Ishikawa (cell line): ENCODE measurements around the gene DLGAP3.

Source experiments
- CEBPB ChIP-seq: IDR thresholded peaks from 2 replicates; pipeline ENCODE4 v1.6.1; 2012
- CREB1 ChIP-seq: IDR thresholded peaks from 2 replicates; pipeline ENCODE4 v1.6.1; 2012; ENCODE audit warnings: low read depth
- EGR1 ChIP-seq: IDR thresholded peaks from 2 replicates; pipeline ENCODE4 v1.6.1; 2012
- EP300 ChIP-seq: IDR thresholded peaks from 2 replicates; pipeline ENCODE4 v1.6.1; 2012; ENCODE audit warnings: borderline replicate concordance
- FOXM1 ChIP-seq: IDR thresholded peaks from 2 replicates; pipeline ENCODE4 v1.6.1; 2012; ENCODE audit warnings: low read depth, borderline replicate concordance
- NFIC ChIP-seq: IDR thresholded peaks from 2 replicates; pipeline ENCODE4 v1.6.1; 2012
- RAD21 ChIP-seq: IDR thresholded peaks from 2 replicates; pipeline ENCODE4 v1.6.1; 2012; ENCODE audit warnings: low read depth
- TAF1 ChIP-seq: IDR thresholded peaks from 2 replicates; pipeline ENCODE4 v1.6.1; 2012; ENCODE audit warnings: low read depth, mild to moderate bottlenecking
- TCF12 ChIP-seq: IDR thresholded peaks from 2 replicates; pipeline ENCODE4 v1.6.1; 2012; ENCODE audit warnings: low read depth
- TEAD4 ChIP-seq: IDR thresholded peaks from 2 replicates; pipeline ENCODE4 v1.6.1; 2012
- YY1 ChIP-seq: IDR thresholded peaks from 2 replicates; pipeline ENCODE4 v1.6.1; 2012; ENCODE audit warnings: low read depth
- ZBTB7A ChIP-seq: IDR thresholded peaks from 2 replicates; pipeline ENCODE4 v1.6.1; 2012; ENCODE audit warnings: low read depth
- TF ChIP-seq, protein P1 (sequence below): IDR thresholded peaks from 2 replicates; pipeline ENCODE4 v1.6.1; 2012; ENCODE audit warnings: low read depth, mild to moderate bottlenecking
- TF ChIP-seq, protein P2 (sequence below): IDR thresholded peaks from 2 replicates; pipeline ENCODE4 v1.6.1; 2012
- TF ChIP-seq, protein P3 (sequence below): IDR thresholded peaks from 2 replicates; pipeline ENCODE4 v1.6.1; 2012

The DLGAP3 gene

DNA sequence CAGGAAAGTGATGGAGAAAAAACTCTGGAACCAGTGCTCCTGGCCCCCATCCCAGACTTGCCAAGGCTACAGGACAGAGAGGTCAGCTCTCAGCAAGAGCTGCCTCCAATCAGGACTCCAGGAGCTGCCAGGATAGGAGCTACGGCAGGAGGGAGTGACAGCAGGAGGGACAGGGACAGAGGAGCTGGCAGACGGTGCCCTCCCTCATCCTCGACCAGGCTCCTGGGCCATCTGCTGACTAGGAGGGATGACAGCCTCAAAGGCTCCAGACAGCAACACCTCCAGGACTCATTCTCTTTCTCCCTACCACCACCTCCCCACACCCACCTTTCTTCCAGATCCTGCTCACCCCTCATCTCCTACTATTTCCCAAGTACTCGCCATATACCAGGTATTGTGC is 22.7 kb downstream of the DLGAP3 start:
- TF ChIP-seq RAD21 = no peak
- TF ChIP-seq, protein P1, sequence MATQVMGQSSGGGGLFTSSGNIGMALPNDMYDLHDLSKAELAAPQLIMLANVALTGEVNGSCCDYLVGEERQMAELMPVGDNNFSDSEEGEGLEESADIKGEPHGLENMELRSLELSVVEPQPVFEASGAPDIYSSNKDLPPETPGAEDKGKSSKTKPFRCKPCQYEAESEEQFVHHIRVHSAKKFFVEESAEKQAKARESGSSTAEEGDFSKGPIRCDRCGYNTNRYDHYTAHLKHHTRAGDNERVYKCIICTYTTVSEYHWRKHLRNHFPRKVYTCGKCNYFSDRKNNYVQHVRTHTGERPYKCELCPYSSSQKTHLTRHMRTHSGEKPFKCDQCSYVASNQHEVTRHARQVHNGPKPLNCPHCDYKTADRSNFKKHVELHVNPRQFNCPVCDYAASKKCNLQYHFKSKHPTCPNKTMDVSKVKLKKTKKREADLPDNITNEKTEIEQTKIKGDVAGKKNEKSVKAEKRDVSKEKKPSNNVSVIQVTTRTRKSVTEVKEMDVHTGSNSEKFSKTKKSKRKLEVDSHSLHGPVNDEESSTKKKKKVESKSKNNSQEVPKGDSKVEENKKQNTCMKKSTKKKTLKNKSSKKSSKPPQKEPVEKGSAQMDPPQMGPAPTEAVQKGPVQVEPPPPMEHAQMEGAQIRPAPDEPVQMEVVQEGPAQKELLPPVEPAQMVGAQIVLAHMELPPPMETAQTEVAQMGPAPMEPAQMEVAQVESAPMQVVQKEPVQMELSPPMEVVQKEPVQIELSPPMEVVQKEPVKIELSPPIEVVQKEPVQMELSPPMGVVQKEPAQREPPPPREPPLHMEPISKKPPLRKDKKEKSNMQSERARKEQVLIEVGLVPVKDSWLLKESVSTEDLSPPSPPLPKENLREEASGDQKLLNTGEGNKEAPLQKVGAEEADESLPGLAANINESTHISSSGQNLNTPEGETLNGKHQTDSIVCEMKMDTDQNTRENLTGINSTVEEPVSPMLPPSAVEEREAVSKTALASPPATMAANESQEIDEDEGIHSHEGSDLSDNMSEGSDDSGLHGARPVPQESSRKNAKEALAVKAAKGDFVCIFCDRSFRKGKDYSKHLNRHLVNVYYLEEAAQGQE = no peak
- no peak for TF ChIP-seq TCF12
- TF ChIP-seq ZBTB7A = no peak
- TF ChIP-seq FOXM1 = no peak
- TF ChIP-seq NFIC = no peak
- no peak for TF ChIP-seq EP300
- TF ChIP-seq EGR1 = no peak

DNA sequence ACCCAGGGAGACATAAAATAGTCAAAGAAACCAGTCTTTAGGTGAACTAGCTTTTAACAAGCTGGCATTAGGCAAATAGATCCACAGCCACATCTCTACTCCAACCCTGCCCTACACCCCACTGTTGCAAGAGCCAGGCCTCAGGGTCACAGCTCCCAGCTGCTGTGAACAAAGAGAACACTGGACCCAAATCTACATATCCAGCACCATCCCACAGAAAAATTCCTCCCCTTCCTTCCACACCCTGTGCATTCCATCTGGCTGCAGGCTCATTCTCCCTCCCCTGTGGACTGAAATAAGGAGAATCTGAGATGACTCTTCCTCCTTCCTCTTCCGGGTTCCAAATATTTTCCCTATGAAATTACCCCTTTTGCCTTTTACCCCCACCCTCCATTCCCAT is 23.2 kb downstream of the DLGAP3 start:
- TF ChIP-seq TEAD4 (no peak), CREB1 (no peak), EP300 (no peak), FOXM1 (no peak), YY1 (no peak), ZBTB7A (no peak), EGR1 (no peak), NFIC (no peak), TCF12 (no peak), TAF1 (no peak), RAD21 (no peak), CEBPB (no peak)
- TF ChIP-seq, protein P2, sequence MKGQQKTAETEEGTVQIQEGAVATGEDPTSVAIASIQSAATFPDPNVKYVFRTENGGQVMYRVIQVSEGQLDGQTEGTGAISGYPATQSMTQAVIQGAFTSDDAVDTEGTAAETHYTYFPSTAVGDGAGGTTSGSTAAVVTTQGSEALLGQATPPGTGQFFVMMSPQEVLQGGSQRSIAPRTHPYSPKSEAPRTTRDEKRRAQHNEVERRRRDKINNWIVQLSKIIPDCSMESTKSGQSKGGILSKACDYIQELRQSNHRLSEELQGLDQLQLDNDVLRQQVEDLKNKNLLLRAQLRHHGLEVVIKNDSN = no peak
- TF ChIP-seq, protein P1 = no peak
- TF ChIP-seq, protein P3, sequence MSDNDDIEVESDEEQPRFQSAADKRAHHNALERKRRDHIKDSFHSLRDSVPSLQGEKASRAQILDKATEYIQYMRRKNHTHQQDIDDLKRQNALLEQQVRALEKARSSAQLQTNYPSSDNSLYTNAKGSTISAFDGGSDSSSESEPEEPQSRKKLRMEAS = no peak

DNA sequence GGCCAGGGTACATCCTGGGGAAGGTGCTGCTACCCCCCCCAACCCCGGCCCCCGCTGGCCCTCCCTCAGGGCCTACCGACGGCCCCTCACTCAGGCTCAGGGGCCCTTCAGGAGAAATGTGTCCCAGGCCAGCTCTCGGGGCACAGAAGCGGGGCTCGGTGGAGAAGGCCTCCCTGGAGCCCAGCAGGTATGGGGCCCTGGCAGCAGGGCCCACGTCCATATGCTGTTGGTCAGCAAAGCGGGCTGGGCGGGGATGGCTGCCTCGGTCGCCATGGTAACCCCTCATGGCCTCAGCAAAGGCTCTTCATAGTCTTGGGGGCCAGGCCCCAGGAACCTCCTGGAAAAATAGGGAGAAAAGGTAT is 24.4 kb downstream of the DLGAP3 start:
- no peak for TF ChIP-seq CEBPB
- no peak for TF ChIP-seq FOXM1

DNA sequence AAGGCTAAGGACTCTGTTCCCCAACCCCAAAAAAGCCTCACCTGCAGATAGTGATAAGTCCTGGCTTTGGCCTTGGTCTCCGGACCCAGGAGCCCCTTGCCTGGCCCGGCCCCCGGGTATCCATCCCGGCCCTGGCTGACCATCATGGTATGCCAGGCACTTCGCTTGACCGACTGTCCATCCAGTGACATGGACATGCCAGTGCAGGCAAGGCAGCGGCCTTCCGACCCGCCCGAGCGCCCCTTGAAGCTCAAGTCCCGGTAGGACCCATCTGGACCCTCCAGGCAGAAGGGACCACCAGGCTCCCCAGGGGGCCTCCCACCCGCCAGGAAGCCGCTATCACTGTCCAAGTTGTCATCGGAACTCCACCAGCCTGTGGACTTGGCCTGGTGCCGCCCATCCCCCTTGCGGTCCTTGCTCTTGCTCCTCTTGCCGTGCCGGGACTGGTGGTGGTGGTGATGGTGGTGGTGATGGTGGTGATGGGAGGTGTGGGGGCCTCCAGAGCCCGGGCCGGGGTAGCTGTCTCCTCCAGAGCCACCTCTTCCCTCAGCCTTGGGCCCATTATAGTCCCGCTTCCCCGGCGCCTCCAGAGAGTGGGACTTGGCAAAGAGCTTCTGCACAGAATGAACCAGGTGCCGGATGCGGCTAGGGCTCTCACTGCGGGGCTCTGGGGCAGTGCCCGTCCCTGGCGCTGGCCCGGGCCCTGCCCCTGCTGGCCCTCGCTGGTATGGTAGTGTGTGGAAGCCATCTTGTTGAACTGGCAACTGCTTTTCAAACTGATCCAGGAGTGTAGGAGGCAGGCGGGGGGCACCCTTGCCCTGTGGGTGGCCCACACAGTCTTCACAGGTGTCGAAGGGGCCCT is 25.0 kb downstream of the DLGAP3 start:
- TF ChIP-seq YY1 (no peak), TEAD4 (no peak), CEBPB (no peak), CREB1 (no peak), TAF1 (no peak), EP300 (no peak), FOXM1 (no peak), ZBTB7A (no peak)
- TF ChIP-seq, protein P3 = no peak
- TF ChIP-seq, protein P1 = no peak

DNA sequence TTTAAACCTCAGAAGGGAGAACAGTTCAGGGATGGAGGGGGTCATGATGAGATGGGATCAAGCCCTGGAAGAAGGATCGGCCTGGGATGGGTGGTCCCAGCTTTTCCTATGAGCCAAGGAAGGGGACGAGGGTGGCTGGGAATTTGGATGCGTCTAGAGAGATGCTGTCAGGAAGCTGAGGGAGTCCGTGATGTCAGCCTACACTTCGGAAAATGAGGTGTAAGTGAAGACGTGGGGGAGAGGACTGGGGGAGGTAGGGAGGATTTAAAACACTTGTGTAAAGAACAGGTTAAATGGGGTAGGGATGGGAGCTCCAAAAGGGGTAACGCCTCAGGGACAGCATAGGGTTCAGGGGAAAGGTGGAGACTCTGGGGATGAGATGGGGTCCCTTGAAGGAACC is 27.5 kb downstream of the DLGAP3 start:
- TF ChIP-seq FOXM1 (no peak), NFIC (no peak), EP300 (no peak), YY1 (no peak)
- TF ChIP-seq, protein P1 = no peak
- TF ChIP-seq, protein P3 = no peak
